ENCODE measurements around the gene AURKAIP1.
A peak's percentile ranks its signal among the peaks of the same experiment; 100 is the strongest.

Gene AURKAIP1

DNA sequence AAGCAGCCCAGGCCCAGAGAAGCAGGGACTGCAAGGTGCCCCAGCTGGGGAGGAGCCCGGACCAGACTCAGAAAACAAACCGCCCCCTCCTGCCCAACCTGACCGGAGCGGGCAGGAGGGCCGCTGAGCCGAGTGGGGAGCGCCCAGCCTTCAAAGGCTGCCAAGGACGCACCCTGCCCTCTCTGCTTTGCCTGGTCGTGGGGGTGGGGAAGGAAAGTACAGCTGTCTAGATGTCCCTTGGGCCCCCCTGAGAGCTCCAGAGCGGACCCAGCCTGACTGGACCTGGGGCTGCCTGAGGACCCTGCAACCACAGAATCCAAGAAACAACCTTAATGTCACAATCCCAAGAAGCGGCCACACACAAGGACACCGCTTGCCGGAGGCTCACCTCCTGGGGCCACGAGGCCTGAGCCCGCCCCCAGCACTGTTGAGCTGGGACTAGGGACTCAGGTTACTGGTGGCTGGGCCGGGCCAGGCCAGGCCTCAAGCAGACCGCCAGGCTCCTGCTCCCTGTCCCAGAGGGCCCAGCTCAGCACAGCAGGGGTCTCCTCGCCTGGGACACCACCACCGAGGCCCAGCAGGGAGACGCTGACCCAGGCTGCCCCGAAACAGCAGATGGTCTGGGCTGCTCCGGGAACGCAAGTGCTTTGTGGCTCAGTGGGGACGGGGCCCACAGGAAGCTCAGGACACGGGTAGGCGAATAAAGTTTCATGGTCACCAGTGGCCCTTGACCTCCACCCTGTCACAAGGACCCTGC is 27.2 kb downstream of the AURKAIP1 start:
- Mint-ChIP-seq H3K4me3 (peak overlapping the region; percentile 82 to 84), H3K9me3 (no peaks in the 10 kb centered on the region), H3K4me1 (peaks cover 20 to 48% of the 10 kb centered on the region in 2 donors), H3K27ac (peak overlapping the region; percentile 59), H3K27me3 (peaks cover 8 to 10% of the 10 kb centered on the region in 2 donors), H3K36me3 (peaks cover 1 to 5% of the 10 kb centered on the region in 2 donors)
- DNase-seq: no peak
- no peak for ATAC-seq (replicated peaks)

DNA sequence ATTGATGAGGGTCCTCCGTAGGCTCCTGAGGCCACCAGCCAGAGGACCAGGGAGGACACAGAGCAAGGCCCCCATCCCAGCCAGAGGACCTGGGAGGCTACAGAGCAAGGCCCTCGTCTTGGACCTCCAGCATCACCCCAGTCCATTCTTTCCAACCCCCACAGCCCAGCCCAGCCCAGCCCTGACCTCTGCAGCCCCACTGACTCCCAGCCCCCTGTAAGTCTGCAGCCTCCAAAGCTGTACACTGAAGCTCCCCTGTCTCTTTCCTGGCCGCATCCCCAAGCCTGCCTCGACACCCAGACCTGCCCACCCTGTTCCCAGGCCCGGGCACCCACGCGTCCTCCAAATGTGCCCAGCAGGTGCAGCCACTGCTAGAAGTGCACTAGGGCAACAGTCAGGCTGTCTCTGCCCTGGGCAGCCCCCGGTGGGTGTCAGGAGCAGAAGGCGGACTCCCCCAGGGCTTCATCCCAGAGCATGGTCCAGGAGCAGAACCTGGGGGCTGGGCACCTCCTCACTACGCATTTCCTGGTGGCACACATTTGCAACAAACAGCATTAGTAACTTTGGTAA is 27.9 kb downstream of the AURKAIP1 start:
- peaks cover 13 to 41% of the 10 kb centered on the region in 2 donors for H3K4me1 Mint-ChIP-seq
- no peaks in the 10 kb centered on the region for H3K9me3 Mint-ChIP-seq
- H3K27ac Mint-ChIP-seq: peak overlapping the region; percentile 88
- no peak for ATAC-seq (replicated peaks)
- no peak for DNase-seq
- H3K36me3 Mint-ChIP-seq: peaks cover 0 to 2% of the 10 kb centered on the region in 2 donors
- H3K27me3 Mint-ChIP-seq: peaks cover under 1 to 2% of the 10 kb centered on the region in 2 donors
- peak overlapping the region in 1 of 2 donors; percentile 28 for H3K4me3 Mint-ChIP-seq

- no peak overlapping the region for H3K27ac Mint-ChIP-seq
- no peak overlapping the region for H3K4me3 Mint-ChIP-seq
- H3K9me3 Mint-ChIP-seq: no peaks in the 10 kb centered on the region
- H3K27me3 Mint-ChIP-seq: no peaks in the 10 kb centered on the region
- peaks cover 3% of the 10 kb centered on the region in 2 donors for H3K36me3 Mint-ChIP-seq
- DNase-seq (no peak), ATAC-seq (replicated peaks) (no peak)
- H3K4me1 Mint-ChIP-seq: peaks cover 12 to 37% of the 10 kb centered on the region in 2 donors
These were observed 28.5 kb downstream of the AURKAIP1 start for GRCh38 chr1:1346501-1346890.

GRCh38 chr1:1345860-1346500 is 29.0 kb downstream of the AURKAIP1 start:
- H3K4me1 Mint-ChIP-seq: peaks cover 12 to 37% of the 10 kb centered on the region in 2 donors
- H3K27ac Mint-ChIP-seq: no peak overlapping the region
- no peak overlapping the region for H3K4me3 Mint-ChIP-seq
- H3K27me3 Mint-ChIP-seq: no peaks in the 10 kb centered on the region
- peaks cover 8% of the 10 kb centered on the region in 2 donors for H3K36me3 Mint-ChIP-seq
- ATAC-seq (replicated peaks) (no peak), DNase-seq (no peak)
- H3K9me3 Mint-ChIP-seq: no peaks in the 10 kb centered on the region

DNA sequence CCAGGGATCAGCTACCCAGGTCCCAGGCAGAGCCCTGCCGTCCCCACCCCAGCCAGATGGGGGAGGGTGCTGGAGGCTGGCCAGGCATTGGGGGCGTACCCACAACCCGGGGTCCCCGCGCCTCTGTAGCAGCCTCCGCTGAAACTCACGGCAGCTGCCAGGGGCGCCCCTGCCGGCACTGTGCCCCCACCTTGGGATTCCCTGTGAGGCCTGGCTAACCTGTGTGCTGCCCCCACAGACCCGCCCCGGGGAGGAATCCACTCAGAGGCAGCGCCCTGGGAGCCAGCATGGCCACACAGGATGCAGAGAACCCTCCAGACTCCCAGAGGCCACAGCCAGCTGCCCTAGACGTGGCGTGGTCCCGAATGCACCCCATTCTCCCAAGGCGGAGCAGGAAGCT is 29.6 kb downstream of the AURKAIP1 start:
- H3K4me3 Mint-ChIP-seq: no peak overlapping the region
- H3K27ac Mint-ChIP-seq: no peak overlapping the region
- DNase-seq (no peak), ATAC-seq (replicated peaks) (no peak)
- no peaks in the 10 kb centered on the region for H3K9me3 Mint-ChIP-seq
- H3K4me1 Mint-ChIP-seq: peaks cover 12 to 37% of the 10 kb centered on the region in 2 donors
- H3K36me3 Mint-ChIP-seq: peaks cover 8 to 14% of the 10 kb centered on the region in 2 donors
- H3K27me3 Mint-ChIP-seq: no peaks in the 10 kb centered on the region

DNA sequence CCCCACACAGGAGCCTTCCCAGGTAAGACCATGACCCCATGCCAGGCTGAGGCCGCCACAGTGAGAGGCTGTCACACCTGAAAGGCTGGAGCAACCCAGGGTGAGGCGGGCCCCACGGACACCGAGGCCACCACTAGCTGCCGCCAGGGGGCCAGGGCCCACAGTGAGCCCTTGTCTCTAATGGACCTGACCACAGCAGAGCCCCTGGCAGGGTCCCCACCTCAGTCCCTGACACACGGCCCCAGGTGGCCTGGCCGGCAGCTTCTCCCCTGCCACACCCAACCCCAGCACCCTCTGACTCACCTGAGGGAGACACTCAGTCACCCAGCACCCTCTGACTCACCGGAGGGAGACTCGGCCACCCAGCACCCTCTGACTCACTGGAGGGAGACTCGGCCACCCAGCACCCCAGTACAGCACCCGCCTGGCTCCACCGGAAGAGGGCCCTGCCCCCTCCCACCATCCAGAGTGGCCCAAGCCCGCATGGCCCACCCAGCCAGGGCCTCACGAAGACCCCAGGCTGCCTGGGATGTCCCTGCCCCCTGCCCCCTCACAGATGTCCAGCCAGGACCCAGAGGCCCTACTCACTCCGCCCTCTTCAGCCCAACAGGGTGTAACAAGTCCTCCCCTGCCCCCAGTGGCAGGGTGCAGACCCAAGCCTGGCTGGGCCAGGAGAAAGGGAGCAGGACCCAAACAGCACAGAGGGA is 30.2 kb downstream of the AURKAIP1 start:
- Mint-ChIP-seq H3K4me1 (peaks cover 12 to 37% of the 10 kb centered on the region in 2 donors), H3K4me3 (no peak overlapping the region), H3K27ac (no peak overlapping the region), H3K9me3 (no peaks in the 10 kb centered on the region), H3K27me3 (no peaks in the 10 kb centered on the region), H3K36me3 (peaks cover 14 to 20% of the 10 kb centered on the region in 2 donors)
- ATAC-seq (replicated peaks) (no peak), DNase-seq (no peak)

DNA sequence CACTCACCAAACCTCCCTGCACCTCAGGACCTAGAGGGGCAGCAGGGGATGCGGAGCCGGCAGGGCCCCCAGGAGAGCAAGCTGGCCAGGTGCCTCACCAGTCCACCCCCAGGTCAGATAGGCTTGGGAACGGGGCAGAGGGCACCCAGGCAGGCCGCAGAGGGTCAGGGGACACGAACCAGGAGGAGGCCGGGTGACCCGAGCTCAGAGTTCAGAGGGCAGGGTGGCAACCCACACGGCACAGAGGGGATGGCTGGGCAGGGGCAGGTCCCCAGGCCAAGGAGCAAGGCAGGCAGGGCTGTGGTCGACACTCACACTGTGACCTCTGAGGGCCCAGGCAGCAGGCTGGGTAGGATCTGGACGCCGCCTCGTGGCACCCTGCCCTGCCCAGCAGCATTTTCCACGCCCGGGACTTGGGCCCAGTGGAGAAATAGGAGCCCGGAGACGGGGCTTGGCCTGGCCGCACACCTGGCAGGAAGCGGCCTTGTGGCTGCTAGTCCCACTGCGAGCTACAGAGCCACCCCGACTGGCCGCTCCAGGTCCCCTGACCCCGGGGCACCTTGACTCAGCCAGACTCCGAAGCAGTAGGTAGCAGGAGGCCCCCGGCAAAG is 31.1 kb downstream of the AURKAIP1 start:
- H3K27me3 Mint-ChIP-seq: no peaks in the 10 kb centered on the region
- ATAC-seq (replicated peaks): no peak
- DNase-seq: no peak
- H3K4me1 Mint-ChIP-seq: peaks cover 12 to 37% of the 10 kb centered on the region in 2 donors
- no peak overlapping the region for H3K4me3 Mint-ChIP-seq
- peaks cover 15 to 24% of the 10 kb centered on the region in 2 donors for H3K36me3 Mint-ChIP-seq
- no peak overlapping the region for H3K27ac Mint-ChIP-seq
- no peaks in the 10 kb centered on the region for H3K9me3 Mint-ChIP-seq

GRCh38 chr1:1342584-1343115 is 32.4 kb downstream of the AURKAIP1 start:
- H3K4me3 Mint-ChIP-seq: no peak overlapping the region
- no peak overlapping the region for H3K27ac Mint-ChIP-seq
- no peaks in the 10 kb centered on the region for H3K9me3 Mint-ChIP-seq
- DNase-seq (no peak), ATAC-seq (replicated peaks) (no peak)
- H3K36me3 Mint-ChIP-seq: peaks cover 21 to 33% of the 10 kb centered on the region in 2 donors
- H3K27me3 Mint-ChIP-seq: no peaks in the 10 kb centered on the region
- peaks cover 11 to 30% of the 10 kb centered on the region in 2 donors for H3K4me1 Mint-ChIP-seq

DNA sequence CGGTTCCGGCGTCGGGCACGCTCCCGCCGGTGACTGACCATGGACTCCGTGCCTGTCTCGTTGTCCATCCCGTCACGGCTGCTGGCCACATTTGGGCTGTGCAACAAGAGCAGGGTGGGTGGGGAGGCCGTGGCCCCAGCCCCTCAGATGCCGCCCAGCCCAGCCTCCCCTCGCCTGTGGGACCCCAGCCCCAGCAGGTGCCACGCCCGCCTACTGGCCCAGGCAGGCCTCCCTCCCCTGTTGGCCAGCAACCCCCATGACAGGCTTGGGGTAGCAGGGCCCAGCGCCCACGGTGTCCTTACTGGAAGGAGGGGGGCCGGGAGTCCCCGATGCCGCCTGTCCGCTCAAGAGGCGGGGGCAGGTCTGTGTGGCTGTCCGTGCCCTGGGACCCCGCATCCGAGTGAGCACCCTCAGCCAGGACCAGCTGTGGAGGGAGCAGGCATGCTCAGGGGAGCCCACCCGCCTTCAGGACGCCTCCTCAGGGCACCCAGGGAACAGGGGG is 32.9 kb downstream of the AURKAIP1 start:
- Mint-ChIP-seq H3K27me3 (no peaks in the 10 kb centered on the region), H3K36me3 (peaks cover 26 to 39% of the 10 kb centered on the region in 2 donors), H3K9me3 (no peaks in the 10 kb centered on the region), H3K4me3 (no peak overlapping the region), H3K27ac (no peak overlapping the region), H3K4me1 (peaks cover 8 to 24% of the 10 kb centered on the region in 2 donors)
- DNase-seq (no peak), ATAC-seq (replicated peaks) (no peak)

DNA sequence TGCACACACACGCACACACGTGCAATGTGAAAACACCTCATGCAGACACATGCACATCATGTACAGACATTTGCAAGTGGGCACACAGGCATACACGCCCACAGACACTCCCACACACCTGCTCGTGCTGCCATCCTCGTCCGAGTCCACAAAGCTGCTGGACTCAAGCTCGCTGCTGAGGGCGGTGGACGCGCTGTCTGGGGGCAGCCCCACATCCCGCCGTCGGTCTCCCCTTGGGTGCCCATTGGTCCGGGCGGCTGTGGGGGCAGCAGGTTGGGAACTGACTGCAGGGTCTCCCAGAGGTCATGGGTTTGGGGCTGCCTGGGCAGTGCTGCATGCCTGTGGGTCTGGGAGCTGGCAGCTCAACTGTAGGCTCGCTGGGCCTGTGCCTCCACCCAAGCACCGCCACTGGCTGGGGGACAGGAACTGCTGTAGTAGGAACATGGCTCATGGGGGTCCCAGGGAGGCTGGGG is 33.4 kb downstream of the AURKAIP1 start:
- ATAC-seq (replicated peaks): no peak
- Mint-ChIP-seq H3K4me3 (no peak overlapping the region), H3K36me3 (peaks cover 27 to 40% of the 10 kb centered on the region in 2 donors), H3K27me3 (no peaks in the 10 kb centered on the region), H3K27ac (no peak overlapping the region), H3K4me1 (peaks cover 5 to 19% of the 10 kb centered on the region in 2 donors), H3K9me3 (no peaks in the 10 kb centered on the region)
- DNase-seq: no peak

- H3K4me3 Mint-ChIP-seq: no peak overlapping the region
- ATAC-seq (replicated peaks): no peak
- DNase-seq: no peak
- H3K27me3 Mint-ChIP-seq: no peaks in the 10 kb centered on the region
- peaks cover 5 to 13% of the 10 kb centered on the region in 2 donors for H3K4me1 Mint-ChIP-seq
- H3K27ac Mint-ChIP-seq: no peak overlapping the region
- H3K36me3 Mint-ChIP-seq: peaks cover 27 to 40% of the 10 kb centered on the region in 2 donors
- H3K9me3 Mint-ChIP-seq: no peaks in the 10 kb centered on the region
These were observed 34.0 kb downstream of the AURKAIP1 start for GRCh38 chr1:1340791-1341548.

GRCh38 chr1:1340185-1340584 is 34.8 kb downstream of the AURKAIP1 start:
- H3K4me3 Mint-ChIP-seq: no peak overlapping the region
- no peaks in the 10 kb centered on the region for H3K9me3 Mint-ChIP-seq
- no peak for ATAC-seq (replicated peaks)
- peaks cover 3 to 10% of the 10 kb centered on the region in 2 donors for H3K4me1 Mint-ChIP-seq
- H3K27ac Mint-ChIP-seq: no peak overlapping the region
- H3K36me3 Mint-ChIP-seq: peaks cover 27 to 40% of the 10 kb centered on the region in 2 donors
- DNase-seq: no peak
- H3K27me3 Mint-ChIP-seq: no peaks in the 10 kb centered on the region

DNA sequence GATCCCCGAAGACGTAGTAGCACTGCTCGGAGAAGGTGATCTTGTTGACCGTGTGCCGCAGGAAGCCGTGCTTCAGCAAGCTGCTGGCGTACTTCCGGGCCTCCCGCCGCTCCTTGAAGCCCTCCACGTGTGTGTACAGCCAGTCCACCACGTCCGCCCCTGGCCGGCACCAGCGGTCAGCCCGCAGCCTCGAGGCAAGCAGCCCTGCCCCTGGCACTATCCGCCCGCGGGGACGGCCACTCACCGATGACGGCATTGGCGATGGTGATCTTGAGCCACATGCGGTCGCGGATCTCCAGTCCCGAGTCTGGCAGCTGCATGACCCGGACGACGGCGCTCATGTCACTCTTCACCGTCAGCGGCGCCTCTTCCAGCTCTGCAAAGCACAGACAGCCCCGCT is 36.7 kb downstream of the AURKAIP1 start:
- H3K9me3 Mint-ChIP-seq: no peaks in the 10 kb centered on the region
- no peak overlapping the region for H3K27ac Mint-ChIP-seq
- H3K4me1 Mint-ChIP-seq: peaks cover under 1% of the 10 kb centered on the region in 2 donors
- no peaks in the 10 kb centered on the region for H3K27me3 Mint-ChIP-seq
- no peak overlapping the region for H3K4me3 Mint-ChIP-seq
- ATAC-seq (replicated peaks) (no peak), DNase-seq (no peak)
- peaks cover 30 to 45% of the 10 kb centered on the region in 2 donors for H3K36me3 Mint-ChIP-seq

All from stimulated activated naive B cell treated with anti-CD40 and anti-IgM and Interleukin-4, amounts not matched to agents 10 μg/mL and 1 μg/mL and 100 μg/mL, for 72 hours (primary cell).